ENCODE results near the gene BEAN1. TPM values are rescaled to one million over a fixed set of nuclear protein-coding genes. Genes with fewer than 3 reads are reported as not detected.
A peak's percentile ranks its signal among the peaks of the same experiment; 100 is the strongest.

The BEAN1 gene
- total RNA-seq, 6 donors from 2014 or later: 0.22 to 1.0 (median 0.35) TPM; not detected in 2

DNA sequence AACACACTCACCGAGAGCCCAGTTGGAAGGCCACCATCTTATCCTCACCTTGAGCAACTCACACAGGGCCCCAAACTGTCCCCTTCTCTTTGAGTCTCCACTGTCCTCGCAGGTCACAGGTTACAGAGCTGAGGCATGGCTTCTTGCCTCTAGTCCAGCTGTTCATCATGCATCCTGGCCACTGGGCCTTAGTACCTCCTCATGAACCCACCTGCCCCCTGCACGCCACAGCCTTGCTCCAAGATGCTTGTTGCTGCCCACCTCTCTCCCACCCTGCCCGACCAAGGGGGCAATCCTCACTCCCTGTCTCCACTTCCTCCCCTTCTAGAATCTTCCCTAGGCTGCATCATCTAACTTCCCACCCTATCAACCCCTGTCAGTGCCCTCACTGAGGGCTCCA lies 43.5 kb upstream of the BEAN1 start:
- H3K4me1 ChIP-seq: peaks cover 7 to 33% (median 16%) of the 10 kb centered on the region in 4 donors
- no peak for ATAC-seq (ENCODE audit: low FRiP score in 2 of 2)
- DNase-seq: no peak
- no peak overlapping the region for H3K4me3 ChIP-seq
- 73 to 83% methylated on average over 4 of the region's 4 CpGs for WGBS, 2 donors
- H3K9me3 ChIP-seq: no peaks in the 10 kb centered on the region
- peaks cover 0 to 30% (median 1%) of the 10 kb centered on the region in 4 donors for H3K36me3 ChIP-seq
- peak overlapping the region; percentile 75 to 85 (median 82) for H3K27ac ChIP-seq
- no peaks in the 10 kb centered on the region for H3K27me3 ChIP-seq
- TF ChIP-seq EP300 (IDR thresholded peaks at IDR 0.05) (no peak), POLR2A (IDR thresholded peaks at IDR 0.05) (no peak), POLR2AphosphoS5 (IDR thresholded peaks at IDR 0.05) (no peak)
- TF ChIP-seq, protein P1, sequence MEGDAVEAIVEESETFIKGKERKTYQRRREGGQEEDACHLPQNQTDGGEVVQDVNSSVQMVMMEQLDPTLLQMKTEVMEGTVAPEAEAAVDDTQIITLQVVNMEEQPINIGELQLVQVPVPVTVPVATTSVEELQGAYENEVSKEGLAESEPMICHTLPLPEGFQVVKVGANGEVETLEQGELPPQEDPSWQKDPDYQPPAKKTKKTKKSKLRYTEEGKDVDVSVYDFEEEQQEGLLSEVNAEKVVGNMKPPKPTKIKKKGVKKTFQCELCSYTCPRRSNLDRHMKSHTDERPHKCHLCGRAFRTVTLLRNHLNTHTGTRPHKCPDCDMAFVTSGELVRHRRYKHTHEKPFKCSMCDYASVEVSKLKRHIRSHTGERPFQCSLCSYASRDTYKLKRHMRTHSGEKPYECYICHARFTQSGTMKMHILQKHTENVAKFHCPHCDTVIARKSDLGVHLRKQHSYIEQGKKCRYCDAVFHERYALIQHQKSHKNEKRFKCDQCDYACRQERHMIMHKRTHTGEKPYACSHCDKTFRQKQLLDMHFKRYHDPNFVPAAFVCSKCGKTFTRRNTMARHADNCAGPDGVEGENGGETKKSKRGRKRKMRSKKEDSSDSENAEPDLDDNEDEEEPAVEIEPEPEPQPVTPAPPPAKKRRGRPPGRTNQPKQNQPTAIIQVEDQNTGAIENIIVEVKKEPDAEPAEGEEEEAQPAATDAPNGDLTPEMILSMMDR (IDR thresholded peaks at IDR 0.05): no peak

DNA sequence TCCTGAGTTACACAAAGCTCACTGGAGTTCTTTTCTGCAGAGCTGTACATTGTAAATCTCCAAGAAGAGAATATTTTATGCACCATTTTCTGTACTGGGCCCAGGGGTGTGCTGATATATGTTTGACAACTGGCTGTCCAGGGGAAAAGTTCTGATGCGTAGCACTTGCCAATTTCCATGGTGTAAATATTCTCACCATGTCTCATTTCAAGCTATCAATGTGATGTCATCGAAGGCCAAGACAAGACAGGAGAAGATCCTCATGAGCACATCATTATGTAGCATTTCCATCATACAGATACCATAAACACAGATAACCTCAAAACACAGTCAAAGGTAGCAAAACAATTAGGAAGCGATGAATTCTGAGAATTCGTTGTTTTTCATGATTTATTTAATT lies 41.7 kb upstream of the BEAN1 start:
- ATAC-seq (ENCODE audit: low FRiP score in 2 of 2) (no peak), DNase-seq (no peak)
- H3K27ac ChIP-seq: no peak overlapping the region
- WGBS, 2 donors: 84 to 85% methylated on average over 4 of the region's 4 CpGs
- no peak overlapping the region for H3K4me3 ChIP-seq
- H3K36me3 ChIP-seq: peaks cover 0 to 38% (median 4%) of the 10 kb centered on the region in 4 donors
- H3K27me3 ChIP-seq: no peaks in the 10 kb centered on the region
- peaks cover 7 to 26% (median 14%) of the 10 kb centered on the region in 4 donors for H3K4me1 ChIP-seq
- H3K9me3 ChIP-seq: no peaks in the 10 kb centered on the region
- TF ChIP-seq, protein P1 (IDR thresholded peaks at IDR 0.05): no peak
- TF ChIP-seq POLR2AphosphoS5 (IDR thresholded peaks at IDR 0.05): no peak
- TF ChIP-seq POLR2A (IDR thresholded peaks at IDR 0.05): no peak
- TF ChIP-seq EP300 (IDR thresholded peaks at IDR 0.05): no peak

DNA sequence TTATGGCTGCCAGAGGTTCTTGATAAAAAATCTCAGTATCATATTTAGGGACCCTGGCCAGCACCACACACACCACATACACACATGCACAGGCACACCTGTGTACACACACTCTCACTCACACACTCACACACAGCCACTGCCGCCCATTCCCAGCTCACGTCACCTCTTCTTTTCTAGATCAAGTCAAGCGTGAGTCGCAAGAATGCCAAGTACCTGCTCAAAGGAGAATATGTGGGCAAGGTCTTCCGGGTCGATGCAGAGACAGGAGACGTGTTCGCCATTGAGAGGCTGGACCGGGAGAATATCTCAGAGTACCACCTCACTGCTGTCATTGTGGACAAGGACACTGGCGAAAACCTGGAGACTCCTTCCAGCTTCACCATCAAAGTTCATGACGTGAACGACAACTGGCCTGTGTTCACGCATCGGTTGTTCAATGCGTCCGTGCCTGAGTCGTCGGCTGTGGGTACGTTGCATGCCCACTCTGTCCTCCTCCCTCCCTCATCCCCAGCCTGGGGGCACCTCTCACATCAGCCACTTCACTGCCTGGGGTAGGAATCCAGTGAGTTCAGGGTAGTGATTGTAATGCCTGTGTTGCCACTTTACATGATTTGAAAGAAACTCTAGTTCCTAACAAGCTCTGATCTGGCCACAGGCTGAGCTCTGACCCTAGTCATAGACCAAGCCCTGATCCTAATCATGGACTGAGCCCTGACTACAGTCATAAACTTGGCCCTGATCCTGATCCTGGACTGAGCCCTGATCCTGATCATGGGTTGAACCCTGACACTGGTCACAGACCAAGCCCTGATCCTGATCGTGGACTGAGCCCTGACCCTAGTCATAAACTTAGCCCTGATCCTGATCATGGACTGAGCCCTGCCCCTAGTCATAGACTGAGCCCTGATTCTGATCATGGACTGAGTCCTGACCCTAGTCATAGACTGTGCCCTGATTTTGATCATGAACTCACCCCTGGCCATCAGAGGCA lies 40.2 kb upstream of the BEAN1 start:
- DNase-seq (peak in 1 of 2 donors; percentile 6), ATAC-seq (ENCODE audit: low FRiP score in 2 of 2) (no peak)
- 68 to 83% methylated on average over 17 to 20 of the region's 20 CpGs for WGBS, 2 donors
- H3K27me3 ChIP-seq: no peaks in the 10 kb centered on the region
- H3K27ac ChIP-seq: peak overlapping the region in 3 of 4 donors; percentile 30 to 73 (median 49)
- H3K9me3 ChIP-seq: no peaks in the 10 kb centered on the region
- peaks cover 6 to 14% (median 12%) of the 10 kb centered on the region in 4 donors for H3K4me1 ChIP-seq
- TF ChIP-seq EP300 (IDR thresholded peaks at IDR 0.05) (no peak), POLR2A (IDR thresholded peaks at IDR 0.05) (no peak), POLR2AphosphoS5 (IDR thresholded peaks at IDR 0.05) (no peak)
- TF ChIP-seq, protein P1 (IDR thresholded peaks at IDR 0.05): no peak
- no peak overlapping the region for H3K4me3 ChIP-seq
- peaks cover 0 to 43% (median 7%) of the 10 kb centered on the region in 4 donors for H3K36me3 ChIP-seq

DNA sequence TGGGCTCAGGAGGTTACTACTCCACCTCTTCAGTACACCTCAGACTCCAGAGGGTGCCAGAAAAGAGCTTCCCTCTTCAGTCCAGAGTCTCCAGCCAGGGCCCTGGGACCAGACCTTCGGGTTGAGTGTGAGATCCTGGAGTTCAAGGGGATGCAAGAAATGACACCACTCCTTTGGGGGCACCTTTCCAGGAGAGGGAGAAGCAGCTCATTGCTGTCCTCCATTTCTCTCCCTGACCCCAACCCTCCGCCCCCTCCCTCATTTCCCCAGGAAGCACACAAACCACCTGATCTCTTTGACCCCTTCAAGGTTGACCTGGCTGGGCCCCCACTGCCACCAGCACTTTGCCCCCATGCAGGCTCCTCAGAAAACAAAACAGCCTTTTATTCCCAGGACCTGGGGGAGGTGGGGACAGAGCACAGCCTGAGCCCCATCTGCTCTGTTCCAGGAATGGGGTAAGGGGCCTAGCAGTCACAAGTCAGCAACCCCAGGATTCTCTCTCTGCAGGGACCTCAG lies 39.2 kb upstream of the BEAN1 start:
- no peaks in the 10 kb centered on the region for H3K27me3 ChIP-seq
- H3K4me3 ChIP-seq: no peak overlapping the region
- 80 to 92% methylated on average over 2 of the region's 2 CpGs for WGBS, 2 donors
- H3K36me3 ChIP-seq: peaks cover 0 to 50% (median 7%) of the 10 kb centered on the region in 4 donors
- H3K27ac ChIP-seq: peak overlapping the region in 3 of 4 donors; percentile 30 to 73 (median 49)
- DNase-seq: peak in 1 of 2 donors; percentile 1
- peaks cover 6 to 15% (median 11%) of the 10 kb centered on the region in 4 donors for H3K4me1 ChIP-seq
- ATAC-seq (ENCODE audit: low FRiP score in 2 of 2): no peak
- no peaks in the 10 kb centered on the region for H3K9me3 ChIP-seq
- no peak for TF ChIP-seq POLR2A (IDR thresholded peaks at IDR 0.05)
- no peak for TF ChIP-seq POLR2AphosphoS5 (IDR thresholded peaks at IDR 0.05)
- no peak for TF ChIP-seq EP300 (IDR thresholded peaks at IDR 0.05)
- TF ChIP-seq, protein P1 (IDR thresholded peaks at IDR 0.05): no peak
